Endothelial cell of umbilical vein (primary cell): ENCODE measurements around the gene ACBD6.

Experiments used
- CTCF ChIP-seq, 2 donors: IDR thresholded peaks; 1 replicate in 1 of 2; 2 replicates in 1 of 2; pipeline ENCODE4 v1.5.1; 2011; ENCODE audit warnings: low read length in 2 of 2, mild to moderate bottlenecking in 2 of 2, moderate library complexity in 2 of 2, control low read depth in 1 of 2, inconsistent platforms in 1 of 2, low read depth in 1 of 2; ENCODE audit not compliant: insufficient read depth in 1 of 2; ENCODE audit errors: extremely low read depth in 1 of 2
- POLR2A ChIP-seq: IDR thresholded peaks from 2 replicates; pipeline ENCODE4 v1.6.1; 2012; ENCODE audit warnings: low read depth, mild to moderate bottlenecking, control low read depth, low read length

- TF ChIP-seq CTCF (IDR thresholded peaks at IDR 0.05; ENCODE audit: extremely low read depth in 1 of 2, insufficient read depth in 1 of 2, low read depth in 1 of 2, low read length in 2 of 2) = no peak
- TF ChIP-seq POLR2A = no peak
Measured at GRCh38 chr1:180265871-180266270, 236.5 kb downstream of the ACBD6 start.
